Nephron progenitor cell (in vitro differentiated cells): Measurements from ENCODE around the gene PSME3IP1.

Experiments
- DNase-seq: peaks from one replicate; pipeline ENCODE4 v3.0.0; 2021
- H3K27ac Mint-ChIP-seq: 2 replicates; pipeline ENCODE4 v1.8.0; 2021; ENCODE audit warnings: mild to moderate bottlenecking, moderate library complexity, mixed read lengths
- H3K27me3 Mint-ChIP-seq: 2 replicates; pipeline ENCODE4 v1.8.0; 2021; ENCODE audit warnings: mild to moderate bottlenecking, low read depth, mixed read lengths; ENCODE audit not compliant: poor library complexity
- H3K36me3 Mint-ChIP-seq: 2 replicates; pipeline ENCODE4 v1.8.0; 2021; ENCODE audit warnings: low read depth, mixed read lengths
- H3K4me1 Mint-ChIP-seq: 2 replicates; pipeline ENCODE4 v1.8.0; 2021; ENCODE audit warnings: mixed read lengths
- H3K4me3 Mint-ChIP-seq: 2 replicates; pipeline ENCODE4 v1.8.0; 2021; ENCODE audit warnings: mild to moderate bottlenecking, moderate library complexity, mixed read lengths
- H3K9me3 Mint-ChIP-seq: 2 replicates; pipeline ENCODE4 v1.8.0; 2021; ENCODE audit warnings: mild to moderate bottlenecking, moderate library complexity, mixed read lengths
- TF ChIP-seq, protein P1 (sequence below): fragments of 200-600 bp; sonication (generic); IDR thresholded peaks from 2 replicates; pipeline ENCODE4 v1.5.0; 2021; ENCODE audit warnings: antibody characterized with exemption

PSME3IP1 gene

DNA sequence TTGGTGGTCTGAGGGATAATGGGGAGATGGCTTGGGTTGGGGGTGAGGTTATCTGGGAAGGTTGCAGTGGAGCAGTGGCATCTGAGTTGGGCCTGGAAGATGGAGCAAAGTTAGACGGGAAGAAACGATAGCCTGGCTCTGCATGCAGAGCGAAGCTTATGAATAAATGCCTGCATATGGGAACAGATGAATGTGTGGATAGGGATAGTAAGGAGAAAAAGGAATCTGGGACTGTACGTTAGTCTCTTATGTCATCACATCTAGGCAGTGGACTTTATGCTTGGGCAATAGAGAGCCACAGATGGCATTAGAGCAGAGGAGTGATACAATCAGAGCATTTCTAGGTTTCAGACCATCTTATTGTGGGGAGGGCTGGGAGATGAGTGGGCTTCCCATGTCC lies 60.5 kb downstream of the PSME3IP1 start:
- TF ChIP-seq, protein P1, sequence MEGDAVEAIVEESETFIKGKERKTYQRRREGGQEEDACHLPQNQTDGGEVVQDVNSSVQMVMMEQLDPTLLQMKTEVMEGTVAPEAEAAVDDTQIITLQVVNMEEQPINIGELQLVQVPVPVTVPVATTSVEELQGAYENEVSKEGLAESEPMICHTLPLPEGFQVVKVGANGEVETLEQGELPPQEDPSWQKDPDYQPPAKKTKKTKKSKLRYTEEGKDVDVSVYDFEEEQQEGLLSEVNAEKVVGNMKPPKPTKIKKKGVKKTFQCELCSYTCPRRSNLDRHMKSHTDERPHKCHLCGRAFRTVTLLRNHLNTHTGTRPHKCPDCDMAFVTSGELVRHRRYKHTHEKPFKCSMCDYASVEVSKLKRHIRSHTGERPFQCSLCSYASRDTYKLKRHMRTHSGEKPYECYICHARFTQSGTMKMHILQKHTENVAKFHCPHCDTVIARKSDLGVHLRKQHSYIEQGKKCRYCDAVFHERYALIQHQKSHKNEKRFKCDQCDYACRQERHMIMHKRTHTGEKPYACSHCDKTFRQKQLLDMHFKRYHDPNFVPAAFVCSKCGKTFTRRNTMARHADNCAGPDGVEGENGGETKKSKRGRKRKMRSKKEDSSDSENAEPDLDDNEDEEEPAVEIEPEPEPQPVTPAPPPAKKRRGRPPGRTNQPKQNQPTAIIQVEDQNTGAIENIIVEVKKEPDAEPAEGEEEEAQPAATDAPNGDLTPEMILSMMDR = no peak
- Mint-ChIP-seq H3K27ac (peak overlapping the region; percentile 10), H3K27me3 (no peaks in the 10 kb centered on the region), H3K4me1 (peaks cover 23% of the 10 kb centered on the region), H3K36me3 (no peaks in the 10 kb centered on the region), H3K9me3 (no peaks in the 10 kb centered on the region), H3K4me3 (no peak overlapping the region)
- no peak for DNase-seq

DNA sequence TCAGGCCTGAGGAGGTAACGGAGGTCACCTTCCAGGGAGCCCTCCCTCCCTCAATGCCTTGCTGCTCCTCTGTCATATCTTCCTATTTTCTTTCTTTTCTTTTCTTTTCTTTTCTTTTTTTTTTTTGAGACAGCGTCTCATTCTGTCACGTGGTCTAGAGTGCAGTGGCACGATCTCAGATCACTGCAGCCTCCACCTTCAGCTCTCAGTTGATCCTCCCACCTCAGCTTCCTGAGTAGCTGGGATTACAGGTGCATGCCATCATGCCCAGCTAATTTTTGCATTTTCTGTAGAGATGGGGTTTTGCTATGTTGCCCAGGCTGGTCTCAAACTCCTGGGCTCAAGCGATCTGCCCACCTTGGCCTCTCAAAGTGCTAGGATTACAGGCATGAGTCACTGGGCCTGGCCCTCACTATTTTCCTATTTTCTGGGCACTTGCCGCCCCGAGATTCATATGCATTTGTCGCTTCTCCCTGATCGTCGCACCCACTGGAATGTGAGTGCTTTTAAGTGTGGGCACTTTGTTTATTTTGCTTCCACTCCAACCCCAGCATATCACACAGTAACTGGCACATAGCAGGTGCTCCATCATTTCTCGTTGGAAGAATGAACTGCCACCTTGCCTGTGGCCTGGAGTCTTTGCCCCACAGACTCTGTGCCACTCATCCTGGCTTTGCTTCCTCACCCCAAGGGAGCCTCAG lies 61.7 kb downstream of the PSME3IP1 start:
- no peak for DNase-seq
- Mint-ChIP-seq H3K9me3 (no peaks in the 10 kb centered on the region), H3K4me1 (peaks cover 23% of the 10 kb centered on the region), H3K4me3 (no peak overlapping the region), H3K36me3 (no peaks in the 10 kb centered on the region), H3K27me3 (no peaks in the 10 kb centered on the region), H3K27ac (peak overlapping the region; percentile 55)
- TF ChIP-seq, protein P1 = no peak

DNA sequence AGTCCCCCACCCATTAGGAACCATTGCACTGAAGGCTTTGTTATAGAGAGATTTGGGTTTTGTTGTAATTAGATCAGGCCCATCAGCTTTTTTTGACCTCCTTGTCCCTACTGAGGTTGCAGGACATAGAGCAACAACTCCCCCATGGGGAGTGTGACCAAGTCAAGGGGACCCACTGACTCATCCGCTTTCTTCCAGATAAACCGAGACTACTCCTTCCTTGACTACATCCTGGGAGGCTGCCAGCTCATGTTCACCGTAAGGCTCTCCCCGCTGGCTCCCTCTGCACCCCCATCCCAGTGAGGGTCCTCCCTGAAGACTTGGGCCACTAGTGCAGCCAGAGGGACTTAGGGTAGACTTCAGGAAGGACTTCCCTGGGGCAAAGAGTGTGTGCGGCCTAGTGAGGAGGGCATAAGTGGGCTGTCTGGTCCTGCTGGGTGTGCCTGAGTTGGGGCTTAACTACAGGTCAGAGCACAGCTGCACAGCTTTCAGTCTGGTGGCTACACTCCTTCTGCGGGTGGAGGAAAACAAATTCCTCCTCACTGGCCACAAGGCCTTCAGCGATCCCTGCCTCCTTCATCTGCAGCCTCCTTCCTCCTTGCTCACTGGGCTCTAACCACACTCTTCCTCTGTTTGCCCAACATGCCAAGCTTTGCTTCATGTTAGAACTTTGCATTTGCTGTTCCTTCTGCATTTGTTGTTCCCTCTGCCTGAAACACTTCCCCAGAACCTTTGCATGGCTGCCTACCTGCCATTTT lies 62.4 kb downstream of the PSME3IP1 start:
- H3K4me1 Mint-ChIP-seq = peaks cover 23% of the 10 kb centered on the region
- no peaks in the 10 kb centered on the region for H3K36me3 Mint-ChIP-seq
- no peaks in the 10 kb centered on the region for H3K27me3 Mint-ChIP-seq
- no peak overlapping the region for H3K4me3 Mint-ChIP-seq
- TF ChIP-seq, protein P1 = no peak
- no peak overlapping the region for H3K27ac Mint-ChIP-seq
- no peaks in the 10 kb centered on the region for H3K9me3 Mint-ChIP-seq
- no peak for DNase-seq

DNA sequence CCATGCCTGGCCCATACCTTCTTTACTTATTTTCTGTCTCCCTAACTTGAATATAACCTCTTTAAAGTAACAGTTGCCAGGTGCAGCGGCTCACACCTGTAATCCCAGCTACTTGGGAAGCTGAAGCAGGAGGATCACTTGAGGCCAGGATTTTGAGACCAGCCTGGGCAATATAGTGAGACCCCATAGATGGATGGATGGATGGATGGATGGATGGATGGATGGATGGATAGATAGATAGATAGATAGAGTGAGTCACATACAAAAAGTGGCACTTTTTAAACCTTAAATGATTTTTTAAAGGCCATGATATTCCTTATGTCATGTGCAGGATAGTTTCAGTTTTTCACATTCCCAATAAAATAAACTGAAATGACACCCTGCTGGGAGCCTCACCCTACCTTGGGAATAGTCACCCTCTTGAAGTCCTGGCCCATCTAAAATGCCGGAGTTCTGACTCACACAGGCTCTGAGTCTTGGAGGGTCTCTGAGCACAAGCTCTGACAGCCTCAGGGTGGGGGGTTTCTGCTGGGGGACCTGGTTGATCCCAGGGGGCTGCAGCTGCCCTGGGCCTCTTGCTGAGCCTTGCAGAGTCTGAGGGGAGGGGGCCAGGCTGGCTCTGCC lies 67.3 kb downstream of the PSME3IP1 start:
- Mint-ChIP-seq H3K27ac (no peak overlapping the region), H3K36me3 (no peaks in the 10 kb centered on the region), H3K27me3 (peaks cover 3% of the 10 kb centered on the region), H3K9me3 (no peaks in the 10 kb centered on the region), H3K4me3 (no peak overlapping the region), H3K4me1 (peaks cover 21% of the 10 kb centered on the region)
- TF ChIP-seq, protein P1 = no peak
- no peak for DNase-seq

DNA sequence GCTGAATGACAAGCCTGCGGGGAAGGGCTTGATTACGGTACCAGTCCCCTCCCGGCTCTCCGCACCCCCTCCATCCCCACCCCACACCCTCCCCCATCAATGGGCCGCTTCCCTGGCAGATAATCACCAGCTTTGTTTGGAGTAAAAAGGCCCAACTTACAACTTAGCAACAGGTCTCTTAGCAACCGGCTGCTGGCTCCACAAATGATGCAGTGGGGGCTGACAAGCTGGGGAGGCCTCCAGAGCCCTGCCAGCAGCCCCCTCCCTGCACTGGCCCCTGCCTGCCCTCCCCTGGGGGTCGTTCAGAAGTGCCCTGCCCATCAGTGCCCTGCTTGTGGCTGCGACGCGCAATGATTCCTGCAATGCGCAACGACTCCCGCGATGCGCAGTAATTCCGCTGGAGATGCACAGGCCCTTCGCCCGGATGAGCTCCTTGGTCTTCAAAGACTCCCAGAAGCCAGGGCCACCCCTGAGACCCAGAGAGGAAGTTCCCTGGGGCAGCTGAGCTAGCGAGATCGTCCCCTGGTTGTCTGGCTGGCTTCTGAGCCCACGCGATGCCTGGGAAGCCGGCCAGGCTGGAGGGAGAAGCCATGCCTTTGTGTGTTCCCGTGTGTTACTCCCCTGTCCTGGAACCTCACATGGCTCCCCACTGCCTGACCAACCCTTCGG lies 70.2 kb downstream of the PSME3IP1 start:
- DNase-seq = peak; percentile 25
- H3K27me3 Mint-ChIP-seq = peaks cover 3% of the 10 kb centered on the region
- H3K4me3 Mint-ChIP-seq = no peak overlapping the region
- peak overlapping the region; percentile 67 for H3K27ac Mint-ChIP-seq
- no peaks in the 10 kb centered on the region for H3K36me3 Mint-ChIP-seq
- no peaks in the 10 kb centered on the region for H3K9me3 Mint-ChIP-seq
- TF ChIP-seq, protein P1 = no peak
- peaks cover 41% of the 10 kb centered on the region for H3K4me1 Mint-ChIP-seq
